HCT116 (cell line): ENCODE data around the gene GBP2.

Source experiments
- EZH2 ChIP-seq: fragments of 200-600 bp; sonication (generic); IDR thresholded peaks from 2 replicates; pipeline ENCODE4 v1.6.1; 2017; ENCODE audit warnings: antibody characterized with exemption, mixed run types
- EZH2phosphoT487 ChIP-seq: fragments of 200-600 bp; IDR thresholded peaks from 2 replicates; pipeline ENCODE4 v1.6.1; 2018; ENCODE audit warnings: antibody characterized with exemption, borderline replicate concordance
- POLR2A ChIP-seq: IDR thresholded peaks from 2 replicates; pipeline ENCODE4 v1.7.0; 2011; ENCODE audit warnings: borderline replicate concordance; ENCODE audit not compliant: insufficient read depth, insufficient read length; ENCODE audit errors: extremely low read depth
- POLR2AphosphoS5 ChIP-seq: IDR thresholded peaks from 2 replicates; pipeline ENCODE4 v1.6.1; 2011; ENCODE audit warnings: mild to moderate bottlenecking, low read depth, low read length, moderate library complexity
- RAD21 ChIP-seq: IDR thresholded peaks from 2 replicates; pipeline ENCODE4 v1.6.1; 2012; ENCODE audit warnings: low read depth, mild to moderate bottlenecking
- YY1 ChIP-seq: IDR thresholded peaks from 2 replicates; pipeline ENCODE4 v1.6.1; 2011; ENCODE audit warnings: low read length, low read depth, moderate library complexity, mild to moderate bottlenecking; ENCODE audit not compliant: insufficient replicate concordance; ENCODE audit errors: extremely low read depth
- ZNF274 ChIP-seq: fragments of 200-500 bp; sonication (Bioruptor generic); IDR thresholded peaks from 2 replicates; pipeline ENCODE4 v1.6.1; 2014; ENCODE audit warnings: mild to moderate bottlenecking, low read depth, low read length, inconsistent platforms
- TF ChIP-seq, protein P1 (sequence below), 3 experiments: fragments of 200-600 bp in 1 of 3; sonication (generic) in 1 of 3; IDR thresholded peaks in 2 of 3; conservative IDR thresholded peaks in 1 of 3; 2 replicates each; pipeline ENCODE4 v1.5.1; 2012 to 2017; ENCODE audit warnings: low read depth in 2 of 3, low read length in 2 of 3, antibody characterized with exemption in 1 of 3, borderline replicate concordance in 1 of 3, control low read depth in 1 of 3, mild to moderate bottlenecking in 1 of 3, mixed read lengths in 1 of 3, mixed run types in 1 of 3, moderate library complexity in 1 of 3; ENCODE audit not compliant: insufficient read depth in 1 of 3

DNA sequence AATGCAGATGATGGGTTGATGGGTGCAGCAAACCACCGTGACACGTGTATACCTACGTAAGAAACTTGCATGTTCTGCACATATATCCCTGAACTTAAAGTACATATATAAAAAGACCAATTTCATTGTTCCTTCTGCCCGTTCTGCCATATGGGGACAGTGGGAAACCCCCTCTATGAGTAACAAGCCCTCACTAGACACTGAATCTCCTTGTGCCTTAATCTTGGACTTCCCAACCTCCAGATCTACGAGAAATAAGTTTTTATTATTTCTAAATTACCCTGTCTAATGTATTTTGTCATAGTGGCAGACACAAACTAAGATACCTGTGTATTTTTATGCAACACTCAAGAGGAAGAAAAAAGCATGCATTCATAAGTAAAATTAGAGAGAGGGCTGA lies 39.9 kb upstream of the GBP2 start:
- no peak for TF ChIP-seq ZNF274
- no peak for TF ChIP-seq POLR2A
- TF ChIP-seq, protein P1, sequence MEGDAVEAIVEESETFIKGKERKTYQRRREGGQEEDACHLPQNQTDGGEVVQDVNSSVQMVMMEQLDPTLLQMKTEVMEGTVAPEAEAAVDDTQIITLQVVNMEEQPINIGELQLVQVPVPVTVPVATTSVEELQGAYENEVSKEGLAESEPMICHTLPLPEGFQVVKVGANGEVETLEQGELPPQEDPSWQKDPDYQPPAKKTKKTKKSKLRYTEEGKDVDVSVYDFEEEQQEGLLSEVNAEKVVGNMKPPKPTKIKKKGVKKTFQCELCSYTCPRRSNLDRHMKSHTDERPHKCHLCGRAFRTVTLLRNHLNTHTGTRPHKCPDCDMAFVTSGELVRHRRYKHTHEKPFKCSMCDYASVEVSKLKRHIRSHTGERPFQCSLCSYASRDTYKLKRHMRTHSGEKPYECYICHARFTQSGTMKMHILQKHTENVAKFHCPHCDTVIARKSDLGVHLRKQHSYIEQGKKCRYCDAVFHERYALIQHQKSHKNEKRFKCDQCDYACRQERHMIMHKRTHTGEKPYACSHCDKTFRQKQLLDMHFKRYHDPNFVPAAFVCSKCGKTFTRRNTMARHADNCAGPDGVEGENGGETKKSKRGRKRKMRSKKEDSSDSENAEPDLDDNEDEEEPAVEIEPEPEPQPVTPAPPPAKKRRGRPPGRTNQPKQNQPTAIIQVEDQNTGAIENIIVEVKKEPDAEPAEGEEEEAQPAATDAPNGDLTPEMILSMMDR (IDR thresholded peaks at IDR 0.05 in 2 of 3, conservative IDR thresholded peaks at IDR 0.05 in 1 of 3; ENCODE audit: borderline replicate concordance in 1 of 3, insufficient read depth in 1 of 3, low read depth in 2 of 3, low read length in 2 of 3) = no peak
- no peak for TF ChIP-seq RAD21
- TF ChIP-seq EZH2 = no peak
- TF ChIP-seq POLR2AphosphoS5 = no peak
- no peak for TF ChIP-seq EZH2phosphoT487
- no peak for TF ChIP-seq YY1
